HL-60 (cell line): Measurements from ENCODE around the gene CACNA1C.

Experiments
- DNase-seq, 2 experiments: peaks; one replicate each; pipeline ENCODE4 v3.0.0-alpha.2; 2010 to 2020; ENCODE audit warnings: low read depth in 1 of 2, low spot score in 1 of 2
- H3K27ac ChIP-seq: fragments of 250-450 bp; sonication (Bioruptor Pico); replicated peaks from 2 replicates; pipeline ENCODE4 v1.5.1; 2020; ENCODE audit warnings: mild to moderate bottlenecking, moderate library complexity
- H3K27me3 ChIP-seq: fragments of 250-450 bp; sonication (Bioruptor Pico); 2 replicates; pipeline ENCODE4 v1.5.1; 2021; ENCODE audit warnings: mild to moderate bottlenecking, moderate library complexity; ENCODE audit not compliant: insufficient read depth, poor library complexity, severe bottlenecking
- H3K4me3 ChIP-seq: replicated peaks from 2 replicates; pipeline ENCODE4 v1.5.1; 2011; ENCODE audit warnings: mild to moderate bottlenecking, control low read depth, low read length; ENCODE audit not compliant: insufficient read depth
- GABPA ChIP-seq: IDR thresholded peaks from 2 replicates; pipeline ENCODE4 v1.6.1; 2012; ENCODE audit warnings: low read depth
- POLR2AphosphoS5 ChIP-seq: IDR thresholded peaks from 2 replicates; pipeline ENCODE4 v1.6.1; 2012; ENCODE audit warnings: low read depth
- SPI1 ChIP-seq: IDR thresholded peaks from 2 replicates; pipeline ENCODE4 v1.6.1; 2012; ENCODE audit warnings: low read depth, mild to moderate bottlenecking, borderline replicate concordance
- TF ChIP-seq, protein P1 (sequence below): IDR thresholded peaks from 2 replicates; pipeline ENCODE4 v1.6.1; 2012; ENCODE audit warnings: low read depth; ENCODE audit not compliant: insufficient replicate concordance
- TF ChIP-seq, protein P2 (sequence below): IDR thresholded peaks from one replicate; pipeline ENCODE4 v1.5.1; 2011; ENCODE audit warnings: low read length, control low read depth, inconsistent platforms; ENCODE audit not compliant: insufficient read depth

Gene CACNA1C

DNA sequence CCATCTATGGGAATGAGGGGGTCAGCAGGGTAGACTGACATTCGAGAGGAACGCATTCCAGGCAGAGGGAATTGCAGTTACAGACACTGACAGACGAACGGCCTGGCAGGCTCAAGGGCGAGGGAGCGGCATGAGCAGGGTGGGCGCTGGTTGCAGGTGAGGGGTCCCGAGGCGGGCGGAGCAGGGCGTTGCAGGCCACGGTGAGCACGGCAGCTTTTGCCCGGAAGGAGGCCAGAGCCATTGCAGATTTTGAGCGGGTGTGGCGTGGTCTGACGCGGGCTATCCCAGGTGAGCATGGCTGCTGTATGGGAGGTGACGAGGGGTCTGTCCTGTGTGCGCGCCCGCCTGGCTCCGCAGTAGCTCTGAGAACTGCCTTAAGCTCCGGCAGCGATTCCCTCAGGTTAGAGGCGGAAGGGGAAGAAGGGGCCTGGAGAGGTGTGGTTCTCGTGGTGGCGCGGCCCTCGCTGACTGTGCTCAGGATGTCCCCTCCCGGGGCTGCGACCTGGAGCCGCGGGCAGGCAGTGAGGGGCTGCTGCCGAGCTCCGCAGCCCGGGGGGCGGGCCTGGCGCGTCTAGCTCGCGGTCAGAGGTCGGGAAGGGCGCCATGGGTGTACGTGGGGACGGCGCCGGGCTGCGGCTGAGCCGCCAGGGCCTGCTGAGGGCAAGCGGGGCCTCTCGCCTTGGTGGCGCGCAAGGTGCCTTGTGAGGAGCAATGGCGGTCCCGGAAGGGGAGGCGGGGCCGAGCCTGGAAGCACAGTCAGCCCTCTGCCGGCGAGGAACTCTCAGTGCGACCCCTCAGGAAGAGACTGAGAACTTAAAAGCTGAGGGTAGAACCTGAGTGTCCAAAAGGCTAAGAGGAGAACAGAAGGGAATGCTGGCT lies 177.1 kb downstream of the CACNA1C start:
- Histone ChIP-seq H3K27ac (no peak overlapping the region), H3K4me3 (no peak overlapping the region), H3K27me3 (no peaks in the 10 kb centered on the region)
- TF ChIP-seq SPI1 = no peak
- TF ChIP-seq, protein P1, sequence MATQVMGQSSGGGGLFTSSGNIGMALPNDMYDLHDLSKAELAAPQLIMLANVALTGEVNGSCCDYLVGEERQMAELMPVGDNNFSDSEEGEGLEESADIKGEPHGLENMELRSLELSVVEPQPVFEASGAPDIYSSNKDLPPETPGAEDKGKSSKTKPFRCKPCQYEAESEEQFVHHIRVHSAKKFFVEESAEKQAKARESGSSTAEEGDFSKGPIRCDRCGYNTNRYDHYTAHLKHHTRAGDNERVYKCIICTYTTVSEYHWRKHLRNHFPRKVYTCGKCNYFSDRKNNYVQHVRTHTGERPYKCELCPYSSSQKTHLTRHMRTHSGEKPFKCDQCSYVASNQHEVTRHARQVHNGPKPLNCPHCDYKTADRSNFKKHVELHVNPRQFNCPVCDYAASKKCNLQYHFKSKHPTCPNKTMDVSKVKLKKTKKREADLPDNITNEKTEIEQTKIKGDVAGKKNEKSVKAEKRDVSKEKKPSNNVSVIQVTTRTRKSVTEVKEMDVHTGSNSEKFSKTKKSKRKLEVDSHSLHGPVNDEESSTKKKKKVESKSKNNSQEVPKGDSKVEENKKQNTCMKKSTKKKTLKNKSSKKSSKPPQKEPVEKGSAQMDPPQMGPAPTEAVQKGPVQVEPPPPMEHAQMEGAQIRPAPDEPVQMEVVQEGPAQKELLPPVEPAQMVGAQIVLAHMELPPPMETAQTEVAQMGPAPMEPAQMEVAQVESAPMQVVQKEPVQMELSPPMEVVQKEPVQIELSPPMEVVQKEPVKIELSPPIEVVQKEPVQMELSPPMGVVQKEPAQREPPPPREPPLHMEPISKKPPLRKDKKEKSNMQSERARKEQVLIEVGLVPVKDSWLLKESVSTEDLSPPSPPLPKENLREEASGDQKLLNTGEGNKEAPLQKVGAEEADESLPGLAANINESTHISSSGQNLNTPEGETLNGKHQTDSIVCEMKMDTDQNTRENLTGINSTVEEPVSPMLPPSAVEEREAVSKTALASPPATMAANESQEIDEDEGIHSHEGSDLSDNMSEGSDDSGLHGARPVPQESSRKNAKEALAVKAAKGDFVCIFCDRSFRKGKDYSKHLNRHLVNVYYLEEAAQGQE = no peak
- no peak for DNase-seq

DNA sequence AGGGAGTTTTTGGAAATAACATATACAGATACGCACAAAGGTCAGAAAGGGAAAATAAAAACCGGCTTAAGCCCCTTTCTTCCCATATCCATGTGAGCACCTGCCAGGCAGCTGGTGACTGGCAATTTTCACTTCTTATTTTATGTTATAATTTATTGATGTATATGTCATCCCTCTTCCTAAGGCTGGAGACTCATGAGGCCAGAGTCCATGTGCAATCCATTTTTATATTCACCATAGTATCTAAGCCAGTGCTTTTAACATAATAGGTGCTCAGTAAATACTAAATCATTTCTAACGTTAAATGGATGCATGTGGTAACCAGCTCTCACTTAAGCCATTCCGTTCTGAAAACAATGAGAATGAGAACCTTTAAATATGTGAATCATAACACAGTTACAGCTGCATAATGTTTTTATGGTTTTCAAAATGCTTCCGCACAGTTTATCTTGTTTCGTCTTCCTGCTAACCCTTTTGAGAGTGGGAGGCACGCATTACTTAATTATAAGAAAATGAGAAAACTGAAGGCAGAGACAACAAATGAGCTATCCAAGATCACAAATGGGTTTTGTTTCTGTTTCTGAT lies 178.3 kb downstream of the CACNA1C start:
- no peak for TF ChIP-seq SPI1
- TF ChIP-seq POLR2AphosphoS5 = no peak
- TF ChIP-seq, protein P1 = no peak
- no peak for TF ChIP-seq GABPA
- TF ChIP-seq, protein P2, sequence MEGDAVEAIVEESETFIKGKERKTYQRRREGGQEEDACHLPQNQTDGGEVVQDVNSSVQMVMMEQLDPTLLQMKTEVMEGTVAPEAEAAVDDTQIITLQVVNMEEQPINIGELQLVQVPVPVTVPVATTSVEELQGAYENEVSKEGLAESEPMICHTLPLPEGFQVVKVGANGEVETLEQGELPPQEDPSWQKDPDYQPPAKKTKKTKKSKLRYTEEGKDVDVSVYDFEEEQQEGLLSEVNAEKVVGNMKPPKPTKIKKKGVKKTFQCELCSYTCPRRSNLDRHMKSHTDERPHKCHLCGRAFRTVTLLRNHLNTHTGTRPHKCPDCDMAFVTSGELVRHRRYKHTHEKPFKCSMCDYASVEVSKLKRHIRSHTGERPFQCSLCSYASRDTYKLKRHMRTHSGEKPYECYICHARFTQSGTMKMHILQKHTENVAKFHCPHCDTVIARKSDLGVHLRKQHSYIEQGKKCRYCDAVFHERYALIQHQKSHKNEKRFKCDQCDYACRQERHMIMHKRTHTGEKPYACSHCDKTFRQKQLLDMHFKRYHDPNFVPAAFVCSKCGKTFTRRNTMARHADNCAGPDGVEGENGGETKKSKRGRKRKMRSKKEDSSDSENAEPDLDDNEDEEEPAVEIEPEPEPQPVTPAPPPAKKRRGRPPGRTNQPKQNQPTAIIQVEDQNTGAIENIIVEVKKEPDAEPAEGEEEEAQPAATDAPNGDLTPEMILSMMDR = no peak
- Histone ChIP-seq H3K27me3 (no peaks in the 10 kb centered on the region), H3K27ac (no peak overlapping the region), H3K4me3 (no peak overlapping the region)
- no peak for DNase-seq

DNA sequence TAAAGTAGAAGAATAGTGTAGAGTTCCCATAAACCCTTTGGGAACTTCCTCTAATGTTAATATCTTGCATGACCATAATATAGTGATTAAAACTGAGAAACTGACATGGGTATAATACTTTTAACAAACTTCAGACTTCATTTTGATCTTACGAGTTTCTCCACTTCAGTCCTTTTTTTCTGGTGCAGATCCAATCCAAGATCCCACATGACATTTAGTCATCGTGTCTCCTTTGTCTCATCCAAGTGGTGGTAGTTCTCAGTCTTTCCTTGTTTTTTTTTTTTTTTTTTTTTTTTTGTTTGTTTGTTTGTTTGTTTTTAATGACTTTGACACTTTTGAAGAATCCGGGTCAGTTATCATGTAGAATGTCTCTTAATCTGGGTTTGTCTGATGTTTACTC lies 179.2 kb downstream of the CACNA1C start:
- Histone ChIP-seq H3K27ac (no peak overlapping the region), H3K27me3 (no peaks in the 10 kb centered on the region), H3K4me3 (no peak overlapping the region)
- no peak for TF ChIP-seq POLR2AphosphoS5
- TF ChIP-seq, protein P1 = no peak
- TF ChIP-seq, protein P2 = no peak
- no peak for TF ChIP-seq GABPA
- TF ChIP-seq SPI1 = no peak
- DNase-seq = no peak
